ENCODE results near the gene ELAC2.

ELAC2 gene, protein sequence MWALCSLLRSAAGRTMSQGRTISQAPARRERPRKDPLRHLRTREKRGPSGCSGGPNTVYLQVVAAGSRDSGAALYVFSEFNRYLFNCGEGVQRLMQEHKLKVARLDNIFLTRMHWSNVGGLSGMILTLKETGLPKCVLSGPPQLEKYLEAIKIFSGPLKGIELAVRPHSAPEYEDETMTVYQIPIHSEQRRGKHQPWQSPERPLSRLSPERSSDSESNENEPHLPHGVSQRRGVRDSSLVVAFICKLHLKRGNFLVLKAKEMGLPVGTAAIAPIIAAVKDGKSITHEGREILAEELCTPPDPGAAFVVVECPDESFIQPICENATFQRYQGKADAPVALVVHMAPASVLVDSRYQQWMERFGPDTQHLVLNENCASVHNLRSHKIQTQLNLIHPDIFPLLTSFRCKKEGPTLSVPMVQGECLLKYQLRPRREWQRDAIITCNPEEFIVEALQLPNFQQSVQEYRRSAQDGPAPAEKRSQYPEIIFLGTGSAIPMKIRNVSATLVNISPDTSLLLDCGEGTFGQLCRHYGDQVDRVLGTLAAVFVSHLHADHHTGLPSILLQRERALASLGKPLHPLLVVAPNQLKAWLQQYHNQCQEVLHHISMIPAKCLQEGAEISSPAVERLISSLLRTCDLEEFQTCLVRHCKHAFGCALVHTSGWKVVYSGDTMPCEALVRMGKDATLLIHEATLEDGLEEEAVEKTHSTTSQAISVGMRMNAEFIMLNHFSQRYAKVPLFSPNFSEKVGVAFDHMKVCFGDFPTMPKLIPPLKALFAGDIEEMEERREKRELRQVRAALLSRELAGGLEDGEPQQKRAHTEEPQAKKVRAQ

DNA sequence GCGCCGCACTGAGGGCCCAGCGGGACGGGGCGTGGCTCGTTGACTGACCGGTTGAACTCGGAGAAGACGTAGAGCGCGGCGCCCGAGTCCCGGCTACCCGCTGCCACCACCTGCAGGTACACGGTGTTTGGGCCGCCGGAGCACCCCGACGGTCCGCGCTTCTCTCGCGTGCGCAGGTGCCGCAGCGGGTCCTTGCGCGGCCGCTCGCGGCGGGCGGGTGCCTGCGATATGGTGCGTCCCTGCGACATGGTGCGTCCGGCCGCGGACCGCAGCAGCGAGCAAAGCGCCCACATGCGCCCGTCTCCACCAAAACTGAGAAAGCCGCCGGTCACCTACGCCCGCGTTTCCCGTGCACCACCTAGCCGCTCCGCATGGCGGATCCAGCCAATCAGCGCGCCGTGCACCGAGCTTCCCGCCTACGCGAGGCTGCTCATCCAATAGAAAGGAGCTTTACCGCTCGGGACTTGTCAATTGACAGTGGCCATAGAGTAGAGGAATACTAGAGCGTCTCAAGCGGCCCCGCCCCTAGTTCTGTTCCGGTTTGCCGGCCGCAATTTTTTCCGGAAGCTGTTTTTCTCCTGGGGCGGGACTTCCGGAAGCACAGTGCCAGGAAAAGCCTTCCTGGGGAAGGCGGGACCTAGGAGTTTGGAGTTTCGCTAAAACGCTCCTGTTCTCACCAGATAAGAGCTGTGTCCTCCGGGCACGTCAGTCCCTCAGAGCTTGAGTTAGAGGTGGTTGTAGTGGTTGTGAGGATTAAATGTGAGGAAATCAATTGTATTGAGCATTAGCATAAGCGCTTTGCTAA lies at the start of gene ELAC2:
ELAC2 (minus strand) TSS at position 373 of the 805 bp plus-strand sequence; CDS start at position 293, 80 bp downstream.
- Histone ChIP-seq H3K9me3 (no peaks in the 10 kb centered on the region), H3K4me1 (peaks cover 0 to 17% (median 8%) of the 10 kb centered on the region in 4 donors), H3K27ac (peak within 1 kb of the TSS; percentile 80 to 88), H3K4me3 (peak within 1 kb of the TSS; percentile 87 to 100), H3K27me3 (no peaks in the 10 kb centered on the region), H3K36me3 (peaks cover 23 to 32% (median 32%) of the 10 kb centered on the region in 3 donors)
- intact Hi-C loops (cut with DNase I; ENCODE audit: low total_unique reads): no loop called here
- peak; percentile 95 to 99 for DNase-seq
- TF ChIP-seq, protein P1, sequence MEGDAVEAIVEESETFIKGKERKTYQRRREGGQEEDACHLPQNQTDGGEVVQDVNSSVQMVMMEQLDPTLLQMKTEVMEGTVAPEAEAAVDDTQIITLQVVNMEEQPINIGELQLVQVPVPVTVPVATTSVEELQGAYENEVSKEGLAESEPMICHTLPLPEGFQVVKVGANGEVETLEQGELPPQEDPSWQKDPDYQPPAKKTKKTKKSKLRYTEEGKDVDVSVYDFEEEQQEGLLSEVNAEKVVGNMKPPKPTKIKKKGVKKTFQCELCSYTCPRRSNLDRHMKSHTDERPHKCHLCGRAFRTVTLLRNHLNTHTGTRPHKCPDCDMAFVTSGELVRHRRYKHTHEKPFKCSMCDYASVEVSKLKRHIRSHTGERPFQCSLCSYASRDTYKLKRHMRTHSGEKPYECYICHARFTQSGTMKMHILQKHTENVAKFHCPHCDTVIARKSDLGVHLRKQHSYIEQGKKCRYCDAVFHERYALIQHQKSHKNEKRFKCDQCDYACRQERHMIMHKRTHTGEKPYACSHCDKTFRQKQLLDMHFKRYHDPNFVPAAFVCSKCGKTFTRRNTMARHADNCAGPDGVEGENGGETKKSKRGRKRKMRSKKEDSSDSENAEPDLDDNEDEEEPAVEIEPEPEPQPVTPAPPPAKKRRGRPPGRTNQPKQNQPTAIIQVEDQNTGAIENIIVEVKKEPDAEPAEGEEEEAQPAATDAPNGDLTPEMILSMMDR (IDR thresholded peaks at IDR 0.05): peak; percentile 24 to 26

DNA sequence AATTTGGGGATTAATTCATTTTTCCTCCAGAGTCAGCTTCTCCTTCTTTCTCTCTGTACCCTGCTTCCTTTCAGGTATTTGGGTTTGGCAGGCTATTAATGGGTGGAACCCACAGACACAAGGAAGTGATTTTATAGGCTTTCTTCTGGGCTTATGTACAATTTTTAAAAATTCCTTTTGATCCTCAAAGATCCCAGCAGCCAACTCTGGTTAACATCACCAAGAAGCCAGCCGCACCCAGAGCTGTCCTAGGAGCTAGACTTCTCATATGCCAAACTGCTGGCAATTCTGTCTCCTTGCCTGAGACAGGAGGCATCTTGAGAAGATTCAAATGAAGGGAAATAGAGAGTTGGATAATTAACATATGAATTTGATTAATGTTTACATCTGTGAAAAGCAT lies 47.2 kb upstream of the ELAC2 start:
- H3K4me3 ChIP-seq: no peak overlapping the region
- H3K9me3 ChIP-seq: no peaks in the 10 kb centered on the region
- no peaks in the 10 kb centered on the region for H3K27me3 ChIP-seq
- no peaks in the 10 kb centered on the region for H3K4me1 ChIP-seq
- intact Hi-C loops (cut with DNase I; ENCODE audit: low total_unique reads): no loop called here
- TF ChIP-seq, protein P1 (IDR thresholded peaks at IDR 0.05): no peak
- H3K36me3 ChIP-seq: no peaks in the 10 kb centered on the region
- DNase-seq: no peak
- H3K27ac ChIP-seq: no peak overlapping the region

DNA sequence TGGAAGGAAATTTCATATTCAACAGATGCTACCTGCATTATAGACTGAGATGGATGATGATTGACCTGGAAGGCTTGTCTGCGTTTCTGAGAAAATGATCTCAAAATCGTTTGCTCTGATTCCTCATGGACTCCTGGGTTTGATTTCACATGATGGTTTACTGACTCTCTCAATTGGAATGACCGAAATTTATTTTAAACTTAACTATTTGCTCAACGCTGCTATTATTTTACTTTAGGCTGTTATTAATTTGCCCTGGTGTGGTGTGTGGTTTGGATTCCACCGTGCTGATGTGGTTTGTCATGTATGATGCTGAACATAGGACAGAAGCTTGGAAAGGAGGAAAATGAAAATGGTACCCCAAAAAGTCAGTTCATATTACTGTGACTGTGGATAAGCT lies 37.3 kb upstream of the ELAC2 start:
- no peaks in the 10 kb centered on the region for H3K9me3 ChIP-seq
- intact Hi-C loops (cut with DNase I; ENCODE audit: low total_unique reads): no loop called here
- H3K27ac ChIP-seq: no peak overlapping the region
- DNase-seq: no peak
- H3K27me3 ChIP-seq: peaks cover 0 to 17% of the 10 kb centered on the region in 2 donors
- no peaks in the 10 kb centered on the region for H3K36me3 ChIP-seq
- TF ChIP-seq, protein P1 (IDR thresholded peaks at IDR 0.05): no peak
- H3K4me1 ChIP-seq: no peaks in the 10 kb centered on the region
- no peak overlapping the region for H3K4me3 ChIP-seq

DNA sequence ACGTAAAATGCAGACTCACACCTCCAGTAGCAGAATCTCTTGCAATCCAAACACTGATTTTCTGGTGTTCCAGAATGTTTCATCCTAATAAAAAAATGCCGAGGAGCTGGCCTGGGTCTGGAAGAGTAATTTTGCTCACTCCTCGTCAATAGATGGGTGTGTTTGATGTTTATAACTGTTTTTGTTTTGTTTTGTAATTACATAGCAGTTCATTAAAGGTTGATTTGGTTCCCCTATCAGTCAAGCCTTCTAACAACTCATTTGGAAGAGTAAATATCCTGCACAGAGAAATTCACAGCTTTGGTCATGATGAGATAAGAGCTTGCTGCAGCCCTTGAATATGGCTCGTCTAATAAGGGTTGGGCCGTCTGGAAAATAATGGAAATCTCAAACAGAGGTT lies 36.8 kb upstream of the ELAC2 start:
- intact Hi-C loops (cut with DNase I; ENCODE audit: low total_unique reads): no loop called here
- Histone ChIP-seq H3K27me3 (peaks cover 0 to 21% of the 10 kb centered on the region in 2 donors), H3K27ac (no peak overlapping the region), H3K4me3 (no peak overlapping the region), H3K9me3 (no peaks in the 10 kb centered on the region), H3K36me3 (no peaks in the 10 kb centered on the region), H3K4me1 (no peaks in the 10 kb centered on the region)
- no peak for DNase-seq
- TF ChIP-seq, protein P1 (IDR thresholded peaks at IDR 0.05): no peak

DNA sequence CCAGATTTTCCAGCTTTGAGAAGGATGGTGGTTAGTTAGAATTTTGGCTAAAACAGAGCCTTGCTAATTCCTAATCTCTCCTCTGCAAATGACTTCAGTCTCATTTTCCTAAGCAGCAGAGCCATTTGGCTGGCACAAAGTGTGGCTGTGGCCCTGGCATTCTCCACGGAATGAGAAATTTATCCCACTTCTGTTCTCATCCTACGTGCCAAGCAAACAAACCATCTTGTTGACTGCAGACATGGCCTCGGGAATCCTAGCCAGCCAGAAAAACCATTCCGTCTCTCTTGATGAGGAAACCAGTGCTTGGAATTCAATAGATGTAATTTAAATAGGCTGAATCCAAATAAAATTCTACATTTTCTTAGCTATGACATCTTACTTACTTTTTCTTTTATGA lies 34.1 kb upstream of the ELAC2 start:
- no peak overlapping the region for H3K4me3 ChIP-seq
- no peak overlapping the region for H3K27ac ChIP-seq
- no peaks in the 10 kb centered on the region for H3K9me3 ChIP-seq
- H3K4me1 ChIP-seq: no peaks in the 10 kb centered on the region
- intact Hi-C loops (cut with DNase I; ENCODE audit: low total_unique reads): no loop called here
- H3K27me3 ChIP-seq: peaks cover 0 to 43% of the 10 kb centered on the region in 2 donors
- TF ChIP-seq, protein P1 (IDR thresholded peaks at IDR 0.05): no peak
- no peak for DNase-seq
- no peaks in the 10 kb centered on the region for H3K36me3 ChIP-seq

All from tibial artery (tissue), 4 donors.